OCI-LY7 (cell line): ENCODE measurements around the gene C9orf152. TPM values are rescaled to one million over a fixed set of nuclear protein-coding genes. Genes with fewer than 3 reads are reported as not detected.

Experiments used
- BruUV-seq: library from RNA; stranded (reverse); fragments of 400-500 nt; replicated peaks from 2 replicates; lab custom pipeline; 2021; lab: Mats Ljungman, UMichigan
- CTCF ChIA-PET: fragments of 300-600 bp; sonication (Branson Sonifier 250); formaldehyde crosslinking; loops from one replicate; lab custom pipeline; 2022; ENCODE audit warnings: antibody characterized with exemption; ENCODE audit not compliant: unreplicated experiment; lab: Charles Lee
- POLR2A ChIA-PET: fragments of 300-600 bp; sonication (Branson Sonifier 250); formaldehyde crosslinking; loops from one replicate; lab custom pipeline; 2022; ENCODE audit warnings: antibody characterized with exemption; lab: Charles Lee
- DNase-seq: peaks from one replicate; pipeline ENCODE4 v3.0.0-alpha.2; 2015; ENCODE audit warnings: low spot score
- H2AFZ ChIP-seq: fragments of 200-600 bp; sonication (generic), shearing (Covaris generic); 2 replicates; pipeline ENCODE4 v1.6.1; 2014; ENCODE audit warnings: mild to moderate bottlenecking, antibody characterized with exemption, low read length, moderate library complexity
- H3K27ac ChIP-seq: fragments of 200-600 bp; sonication (generic); 2 replicates; pipeline ENCODE4 v1.5.1; 2014; ENCODE audit warnings: mixed run types, low read depth, mild to moderate bottlenecking, moderate library complexity, low read length, inconsistent platforms; ENCODE audit not compliant: poor library complexity, severe bottlenecking
- H3K36me3 ChIP-seq: fragments of 200-600 bp; sonication (generic); 2 replicates; pipeline ENCODE4 v1.6.1; 2014; ENCODE audit warnings: mild to moderate bottlenecking, antibody characterized with exemption, low read length, moderate library complexity, mixed read lengths; ENCODE audit not compliant: insufficient read depth
- H3K4me1 ChIP-seq: fragments of 200-600 bp; sonication (generic); 2 replicates; pipeline ENCODE4 v1.5.1; 2014; ENCODE audit warnings: mild to moderate bottlenecking, low read length; ENCODE audit not compliant: insufficient read depth, poor library complexity, severe bottlenecking
- H3K4me2 ChIP-seq: fragments of 200-600 bp; sonication (generic); 2 replicates; pipeline ENCODE4 v1.6.1; 2014; ENCODE audit warnings: mild to moderate bottlenecking, low read length
- H3K4me3 ChIP-seq: fragments of 200-600 bp; sonication (generic); 2 replicates; pipeline ENCODE4 v1.5.1; 2014; ENCODE audit warnings: mild to moderate bottlenecking, low read depth, low read length; ENCODE audit not compliant: poor library complexity, severe bottlenecking
- H3K79me2 ChIP-seq: fragments of 200-600 bp; sonication (generic); 2 replicates; pipeline ENCODE4 v1.6.1; 2016; ENCODE audit warnings: low read depth, mild to moderate bottlenecking, low read length, moderate library complexity, mixed read lengths; ENCODE audit not compliant: insufficient read depth
- H3K9me2 ChIP-seq: fragments of 200-600 bp; sonication (generic); 2 replicates; pipeline ENCODE4 v1.6.1; 2016; ENCODE audit warnings: mild to moderate bottlenecking, low read length, mixed read lengths; ENCODE audit not compliant: insufficient read depth
- H3K9me3 ChIP-seq: fragments of 200-600 bp; sonication (generic); 2 replicates; pipeline ENCODE4 v1.6.1; 2014; ENCODE audit warnings: mild to moderate bottlenecking, mixed run types, low read length, mixed read lengths
- H4K20me1 ChIP-seq: fragments of 200-600 bp; sonication (generic); 2 replicates; pipeline ENCODE4 v1.6.1; 2014; ENCODE audit warnings: mild to moderate bottlenecking, antibody characterized with exemption, low read length, moderate library complexity, mixed read lengths; ENCODE audit not compliant: insufficient read depth
- CTCF ChIP-seq: fragments of 200-600 bp; sonication (generic); conservative IDR thresholded peaks from 2 replicates; pipeline ENCODE4 v1.5.1; 2014; ENCODE audit warnings: mild to moderate bottlenecking, antibody characterized with exemption, low read length, moderate library complexity, mixed read lengths
- EZH2phosphoT487 ChIP-seq: fragments of 200-600 bp; sonication (generic); IDR thresholded peaks from 2 replicates; pipeline ENCODE4 v1.6.1; 2018; ENCODE audit warnings: low read depth, borderline replicate concordance, mild to moderate bottlenecking, mixed run types, antibody characterized with exemption, low read length, moderate library complexity, mixed read lengths
- intact Hi-C: fragments of 100-400 bp; cut with micrococcal nuclease; formaldehyde crosslinking; loops from one replicate; pipeline ENCODE4 v1.10.0; 2022; ENCODE audit not compliant: unreplicated experiment
- total RNA-seq, 2 experiments: library from RNA; depleted of rRNA in 1 of 2; stranded (reverse); fragments of >200 nt in 1 of 2; shearing (Covaris generic) in 1 of 2; gene quantifications; 2 replicates each; pipeline ENCODE4 v1.2.3, GENCODE V29; 2014 to 2022

Gene C9orf152
- total RNA-seq, 2 experiments from 2014 or later, result not detected

GRCh38 chr9:110170357-110171257 lies 37.4 kb downstream of the C9orf152 start:
- Histone ChIP-seq H3K9me3 (no peaks in the 10 kb centered on the region), H3K4me1 (no peaks in the 10 kb centered on the region), H2AFZ (no peak overlapping the region), H3K4me3 (no peak overlapping the region), H3K9me2 (no peaks in the 10 kb centered on the region), H3K27ac (no peak overlapping the region), H3K36me3 (peaks cover 74% of the 10 kb centered on the region), H4K20me1 (peaks cover 3% of the 10 kb centered on the region; the same call in 1 of the 2 replicates), H3K79me2 (peaks cover 49% of the 10 kb centered on the region), H3K4me2 (no peak overlapping the region)
- POLR2A ChIA-PET, result interaction anchor here (0.6 to 1.0 kb wide), 3 partner anchors 9 to 264 kb away, joined by 3 to 5 read pairs (median 4); no protein-coding TSS in a partner anchor
- BruUV-seq, result no TSS peak
- intact Hi-C loops, result no loop called here
- TF ChIP-seq EZH2phosphoT487 (no peak), CTCF (no peak)
- CTCF ChIA-PET, result no interaction called here
- DNase-seq, result no peak

DNA sequence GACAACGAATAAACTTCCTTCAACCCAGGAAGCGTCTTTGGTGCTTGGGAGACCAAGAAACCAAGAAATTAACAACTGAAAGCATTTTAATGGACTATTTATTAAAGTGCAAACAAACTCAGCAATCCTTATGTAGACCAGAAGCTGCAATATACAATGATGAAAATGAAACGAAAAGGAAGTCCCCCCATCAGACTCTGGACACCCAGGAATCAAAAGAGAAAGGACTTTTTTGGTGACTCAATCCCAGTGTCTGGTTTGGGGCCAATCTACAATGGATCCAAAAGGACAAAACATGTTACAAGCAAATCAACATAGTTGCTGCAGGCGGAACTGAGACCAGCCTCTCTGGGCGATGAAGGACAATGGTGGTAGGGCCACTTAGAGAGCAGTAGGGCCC lies 39.5 kb downstream of the C9orf152 start:
- Histone ChIP-seq H3K4me1 (no peaks in the 10 kb centered on the region), H4K20me1 (peaks cover 8% of the 10 kb centered on the region; the same call in 1 of the 2 replicates), H3K4me2 (no peak overlapping the region), H3K36me3 (peaks cover 91% of the 10 kb centered on the region), H3K4me3 (no peak overlapping the region), H3K9me3 (no peaks in the 10 kb centered on the region), H3K79me2 (peaks cover 70% of the 10 kb centered on the region), H3K27ac (no peak overlapping the region), H3K9me2 (no peaks in the 10 kb centered on the region), H2AFZ (no peak overlapping the region)
- POLR2A ChIA-PET, result no interaction called here
- CTCF ChIA-PET, result no interaction called here
- BruUV-seq, result no TSS peak
- TF ChIP-seq EZH2phosphoT487, result no peak
- no peak for TF ChIP-seq CTCF
- intact Hi-C loops, result no loop called here
- DNase-seq, result no peak
